Smooth muscle cell of the brain vasculature (primary cell): Measurements from ENCODE around the gene CRIP3.
"Not testable (repeated sequence)": the region's sequence is repeated elsewhere in the genome, so short reads cannot be mapped to it uniquely, and the experiment has no call there.

ENCODE experiments used
- DNase-seq: peaks from one replicate; pipeline ENCODE4 v3.0.0-alpha.2; 2012; ENCODE audit warnings: low read depth, low spot score

Gene CRIP3

GRCh38 chr6:43308101-43308989, at the start of gene CRIP3:
CRIP3 (minus strand) TSS chr6:43308826; CDS start chr6:43308792, 34 bp downstream.
- no peak for DNase-seq

- DNase-seq = no peak
Measured at GRCh38 chr6:43355862-43356590, 47.4 kb upstream of the CRIP3 start.

GRCh38 chr6:43351951-43352350, 43.3 kb upstream of the CRIP3 start:
- DNase-seq = not testable (repeated sequence)

- DNase-seq = no peak
Measured at GRCh38 chr6:43347444-43347843, 38.8 kb upstream of the CRIP3 start.

- no peak for DNase-seq
Measured at GRCh38 chr6:43347021-43347420, 38.4 kb upstream of the CRIP3 start.

GRCh38 chr6:43346243-43346642, 37.6 kb upstream of the CRIP3 start:
- not testable (repeated sequence) for DNase-seq

GRCh38 chr6:43339168-43339567, 30.5 kb upstream of the CRIP3 start:
- no peak for DNase-seq

- DNase-seq = no peak
Measured at GRCh38 chr6:43338243-43338642, 29.6 kb upstream of the CRIP3 start.

- no peak for DNase-seq
Measured at GRCh38 chr6:43336382-43336781, 27.8 kb upstream of the CRIP3 start.

- DNase-seq = no peak
Measured at GRCh38 chr6:43335469-43335868, 26.8 kb upstream of the CRIP3 start.

GRCh38 chr6:43334466-43335095, 26.0 kb upstream of the CRIP3 start:
- DNase-seq = peak; percentile 37

GRCh38 chr6:43331891-43332290, 23.3 kb upstream of the CRIP3 start:
- DNase-seq = no peak

GRCh38 chr6:43331470-43331869, 22.8 kb upstream of the CRIP3 start:
- DNase-seq = no peak

GRCh38 chr6:43328528-43328927, 19.9 kb upstream of the CRIP3 start:
- DNase-seq = no peak

- DNase-seq = no peak
Measured at GRCh38 chr6:43325876-43326275, 17.2 kb upstream of the CRIP3 start.

GRCh38 chr6:43318011-43318410, 9.4 kb upstream of the CRIP3 start:
- DNase-seq = no peak

GRCh38 chr6:43313813-43314212, 5.2 kb upstream of the CRIP3 start:
- no peak for DNase-seq

- DNase-seq = no peak
Measured at GRCh38 chr6:43311666-43312065, 3.0 kb upstream of the CRIP3 start.

GRCh38 chr6:43310624-43311023, 2.0 kb upstream of the CRIP3 start:
- no peak for DNase-seq

- no peak for DNase-seq
Measured at GRCh38 chr6:43310134-43310533, 1.5 kb upstream of the CRIP3 start.

- no peak for DNase-seq
Measured at GRCh38 chr6:43308990-43309477, 408 bp upstream of the CRIP3 start.

GRCh38 chr6:43307451-43308100, 1.1 kb downstream of the CRIP3 start:
- no peak for DNase-seq
